Measurements from ENCODE around the gene FREY1. TPM values are rescaled to one million over a fixed set of nuclear protein-coding genes. Genes with fewer than 3 reads are reported as not detected.

The FREY1 gene
- total and polyA plus RNA-seq, 2 donors (not counting 3 experiments of a cell fraction or from before 2014, with no cell fraction given), result 0.84 to 1.1 TPM

GRCh38 chr11:45864041-45864440, 43.0 kb downstream of the FREY1 start:
- intact Hi-C loops (cut with micrococcal nuclease) (no loop called here), dilution Hi-C loops (cut with MboI; ENCODE audit: extremely low pct_ligation_motif_present, low sequenced_read_pairs) (no loop called here)
- Histone ChIP-seq H3K79me2 (ENCODE audit: control insufficient read depth, insufficient read depth, low read length) (no peaks in the 10 kb centered on the region), H3K36me3 (ENCODE audit: control insufficient read depth in 2 of 2, extremely low read depth in 1 of 2, insufficient read depth in 2 of 2, low read length in 2 of 2) (peaks cover 0 to 29% of the 10 kb centered on the region in 2 experiments), H3K4me1 (ENCODE audit: control insufficient read depth, extremely low read depth, insufficient read depth, low read length) (peaks cover 8% of the 10 kb centered on the region), H4K20me1 (replicated peaks; ENCODE audit: control insufficient read depth, extremely low read depth, insufficient read depth, low read length) (no peaks in the 10 kb centered on the region), H3K9ac (replicated peaks; ENCODE audit: extremely low read depth, insufficient read depth, low read length) (no peak overlapping the region), H3K9me1 (replicated peaks; ENCODE audit: control insufficient read depth, extremely low read depth, insufficient read depth, low read length) (no peaks in the 10 kb centered on the region), H3K27me3 (ENCODE audit: control insufficient read depth in 2 of 2, insufficient read depth in 2 of 2, low read length in 2 of 2) (no peaks in the 10 kb centered on the region), H3K4me2 (ENCODE audit: insufficient read depth, low read length) (no peak overlapping the region), H3K9me3 (replicated peaks; ENCODE audit: control insufficient read depth, insufficient read depth, low read length) (no peaks in the 10 kb centered on the region), H3K27ac (ENCODE audit: insufficient read depth, low read depth, low read length) (no peak overlapping the region), H3K4me3 (replicated peaks in 1 of 3; ENCODE audit: insufficient read depth in 1 of 3, low read depth in 1 of 3, low read length in 3 of 3) (no peak overlapping the region), H2AFZ (ENCODE audit: low read depth, low read length) (no peak overlapping the region)
- TF ChIP-seq, protein P1, sequence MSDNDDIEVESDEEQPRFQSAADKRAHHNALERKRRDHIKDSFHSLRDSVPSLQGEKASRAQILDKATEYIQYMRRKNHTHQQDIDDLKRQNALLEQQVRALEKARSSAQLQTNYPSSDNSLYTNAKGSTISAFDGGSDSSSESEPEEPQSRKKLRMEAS (IDR thresholded peaks at IDR 0.05; ENCODE audit: insufficient read depth, insufficient read length), result no peak
- no peak for TF ChIP-seq MYC (IDR thresholded peaks at IDR 0.05; ENCODE audit: low read depth, low read length)
- no peak for TF ChIP-seq CTCF (IDR thresholded peaks at IDR 0.05; ENCODE audit: extremely low read depth in 1 of 2, insufficient read depth in 1 of 2, low read depth in 1 of 2, low read length in 2 of 2)
- TF ChIP-seq EZH2 (IDR thresholded peaks at IDR 0.05; ENCODE audit: borderline replicate concordance, low read depth, low read length, severe bottlenecking), result no peak
- TF ChIP-seq FOS (IDR thresholded peaks at IDR 0.05; ENCODE audit: borderline replicate concordance, insufficient read depth, low read length), result no peak
- no peak for TF ChIP-seq GATA2 (IDR thresholded peaks at IDR 0.05; ENCODE audit: insufficient read depth, insufficient read length, low read depth, low read length)
- no peak for TF ChIP-seq POLR2AphosphoS5 (IDR thresholded peaks at IDR 0.05; ENCODE audit: insufficient read depth, low read depth, low read length)
- no peak for TF ChIP-seq POLR2A (IDR thresholded peaks at IDR 0.05; ENCODE audit: low read depth, low read length)
- no peak for TF ChIP-seq JUN (IDR thresholded peaks at IDR 0.05; ENCODE audit: borderline replicate concordance, insufficient read depth, insufficient read length, low read depth)
- no peak for FAIRE-seq
- CTCF ChIA-PET, result no interaction called here
- no TSS peak for BruUV-seq (replicated peaks)
- POLR2A ChIA-PET, result no interaction called here
- peak; percentile 56 for DNase-seq (ENCODE audit: low read depth, low spot score)
